ENCODE results near the gene ASCL4.

DNA sequence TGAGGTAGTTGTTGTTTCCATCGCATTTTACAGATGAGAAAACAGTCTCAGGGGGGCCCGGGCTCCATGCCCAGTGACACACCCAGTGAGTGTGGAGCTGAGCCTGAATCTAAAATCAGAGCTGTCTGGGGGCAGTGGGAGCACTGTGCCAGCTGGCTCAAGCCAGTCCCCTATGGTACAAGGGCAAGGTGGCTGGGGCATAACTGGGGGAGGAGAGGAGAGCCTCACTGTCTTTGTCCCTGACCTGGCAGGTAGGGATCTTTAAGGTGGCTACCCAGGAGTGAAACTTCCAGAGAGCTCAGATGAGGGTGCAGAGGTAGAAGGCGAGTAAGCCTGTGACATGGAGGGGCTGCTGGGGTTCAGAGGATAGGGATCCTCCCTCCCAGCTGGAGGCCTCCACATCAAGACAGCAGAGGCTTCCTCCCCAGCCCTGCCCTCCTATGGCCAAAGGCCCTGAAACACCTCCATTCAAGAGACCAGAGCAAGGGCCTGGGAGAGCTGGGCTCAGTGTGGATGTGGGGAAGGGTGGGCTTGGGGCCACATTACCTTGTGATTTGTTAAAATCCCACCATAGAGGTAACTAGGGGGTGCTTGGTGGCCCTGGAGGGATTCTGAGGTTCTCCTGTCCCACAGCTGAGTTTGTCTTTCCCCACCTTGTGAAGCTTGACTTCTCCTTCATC is 33.1 kb downstream of the ASCL4 start:
- TF ChIP-seq, protein P1, sequence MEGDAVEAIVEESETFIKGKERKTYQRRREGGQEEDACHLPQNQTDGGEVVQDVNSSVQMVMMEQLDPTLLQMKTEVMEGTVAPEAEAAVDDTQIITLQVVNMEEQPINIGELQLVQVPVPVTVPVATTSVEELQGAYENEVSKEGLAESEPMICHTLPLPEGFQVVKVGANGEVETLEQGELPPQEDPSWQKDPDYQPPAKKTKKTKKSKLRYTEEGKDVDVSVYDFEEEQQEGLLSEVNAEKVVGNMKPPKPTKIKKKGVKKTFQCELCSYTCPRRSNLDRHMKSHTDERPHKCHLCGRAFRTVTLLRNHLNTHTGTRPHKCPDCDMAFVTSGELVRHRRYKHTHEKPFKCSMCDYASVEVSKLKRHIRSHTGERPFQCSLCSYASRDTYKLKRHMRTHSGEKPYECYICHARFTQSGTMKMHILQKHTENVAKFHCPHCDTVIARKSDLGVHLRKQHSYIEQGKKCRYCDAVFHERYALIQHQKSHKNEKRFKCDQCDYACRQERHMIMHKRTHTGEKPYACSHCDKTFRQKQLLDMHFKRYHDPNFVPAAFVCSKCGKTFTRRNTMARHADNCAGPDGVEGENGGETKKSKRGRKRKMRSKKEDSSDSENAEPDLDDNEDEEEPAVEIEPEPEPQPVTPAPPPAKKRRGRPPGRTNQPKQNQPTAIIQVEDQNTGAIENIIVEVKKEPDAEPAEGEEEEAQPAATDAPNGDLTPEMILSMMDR (IDR thresholded peaks at IDR 0.05) = no peak
- no peak for TF ChIP-seq NR3C1 (CRISPR knock-in tag; conservative IDR thresholded peaks at IDR 0.05; ENCODE audit: low read depth)
